ENCODE data around the gene UBXN11. TPM values are rescaled to one million over a fixed set of nuclear protein-coding genes. Genes with fewer than 3 reads are reported as not detected.

UBXN11 gene
- polyA plus RNA-seq, 1 donor from 2014 or later = 11.2 TPM

- no peaks in the 10 kb centered on the region for H3K27me3 Mint-ChIP-seq
- peak overlapping the region; percentile 98 to 100 (median 100) for H3K27ac Mint-ChIP-seq
- peak overlapping the region; percentile 71 to 94 (median 91) for H3K4me3 Mint-ChIP-seq
- H3K36me3 Mint-ChIP-seq = no peaks in the 10 kb centered on the region
- peaks cover 49 to 85% (median 70%) of the 10 kb centered on the region in 3 donors for H3K4me1 Mint-ChIP-seq
- H3K9me3 Mint-ChIP-seq = no peaks in the 10 kb centered on the region
Measured at GRCh38 chr1:26288311-26288941, 18.0 kb downstream of the UBXN11 start.

GRCh38 chr1:26287811-26288210 lies 18.6 kb downstream of the UBXN11 start:
- Mint-ChIP-seq H3K4me1 (peaks cover 45 to 87% (median 76%) of the 10 kb centered on the region in 3 donors), H3K27me3 (no peaks in the 10 kb centered on the region), H3K9me3 (no peaks in the 10 kb centered on the region), H3K27ac (peak overlapping the region; percentile 98 to 100 (median 100)), H3K36me3 (no peaks in the 10 kb centered on the region), H3K4me3 (peak overlapping the region; percentile 71 to 94 (median 89))

- Mint-ChIP-seq H3K9me3 (no peaks in the 10 kb centered on the region), H3K4me1 (peaks cover 41 to 90% (median 74%) of the 10 kb centered on the region in 3 donors), H3K27ac (peak overlapping the region; percentile 98 to 100 (median 100)), H3K36me3 (no peaks in the 10 kb centered on the region), H3K27me3 (no peaks in the 10 kb centered on the region), H3K4me3 (peak overlapping the region; percentile 67 to 94 (median 89))
Measured at GRCh38 chr1:26287033-26287711, 19.3 kb downstream of the UBXN11 start.

- no peaks in the 10 kb centered on the region for H3K27me3 Mint-ChIP-seq
- peaks cover 2% of the 10 kb centered on the region for H3K36me3 Mint-ChIP-seq
- H3K4me1 Mint-ChIP-seq = peaks cover 40 to 89% (median 74%) of the 10 kb centered on the region in 3 donors
- H3K4me3 Mint-ChIP-seq = peak overlapping the region in 3 of 4 donors; percentile 39 to 92 (median 41)
- peak overlapping the region; percentile 80 to 100 (median 98) for H3K27ac Mint-ChIP-seq
- H3K9me3 Mint-ChIP-seq = no peaks in the 10 kb centered on the region
Measured at GRCh38 chr1:26286064-26286416, 20.4 kb downstream of the UBXN11 start.

- H3K4me3 Mint-ChIP-seq = peak overlapping the region; percentile 70 to 92 (median 81)
- peaks cover 3% of the 10 kb centered on the region for H3K36me3 Mint-ChIP-seq
- H3K4me1 Mint-ChIP-seq = peaks cover 41 to 86% (median 72%) of the 10 kb centered on the region in 3 donors
- peak overlapping the region; percentile 92 to 100 (median 99) for H3K27ac Mint-ChIP-seq
- H3K9me3 Mint-ChIP-seq = no peaks in the 10 kb centered on the region
- H3K27me3 Mint-ChIP-seq = no peaks in the 10 kb centered on the region
Measured at GRCh38 chr1:26285366-26286063, 20.9 kb downstream of the UBXN11 start.

- H3K9me3 Mint-ChIP-seq = no peaks in the 10 kb centered on the region
- no peaks in the 10 kb centered on the region for H3K27me3 Mint-ChIP-seq
- H3K4me3 Mint-ChIP-seq = peak overlapping the region; percentile 70 to 92 (median 81)
- peaks cover 3% of the 10 kb centered on the region for H3K36me3 Mint-ChIP-seq
- H3K27ac Mint-ChIP-seq = peak overlapping the region; percentile 92 to 100 (median 99)
- H3K4me1 Mint-ChIP-seq = peaks cover 39 to 81% (median 65%) of the 10 kb centered on the region in 3 donors
Measured at GRCh38 chr1:26284597-26285347, 21.7 kb downstream of the UBXN11 start.

- Mint-ChIP-seq H3K27ac (peak overlapping the region; percentile 92 to 100 (median 99)), H3K9me3 (no peaks in the 10 kb centered on the region), H3K4me3 (peak overlapping the region; percentile 70 to 92 (median 81)), H3K36me3 (peaks cover 3% of the 10 kb centered on the region), H3K27me3 (no peaks in the 10 kb centered on the region), H3K4me1 (peaks cover 32 to 78% (median 62%) of the 10 kb centered on the region in 3 donors)
Measured at GRCh38 chr1:26283871-26284596, 22.4 kb downstream of the UBXN11 start.

GRCh38 chr1:26283279-26283853 lies 23.1 kb downstream of the UBXN11 start:
- H3K9me3 Mint-ChIP-seq = no peaks in the 10 kb centered on the region
- H3K4me1 Mint-ChIP-seq = peaks cover 30 to 76% (median 59%) of the 10 kb centered on the region in 3 donors
- H3K27me3 Mint-ChIP-seq = no peaks in the 10 kb centered on the region
- H3K27ac Mint-ChIP-seq = peak overlapping the region; percentile 85 to 100 (median 99)
- H3K36me3 Mint-ChIP-seq = peaks cover 3% of the 10 kb centered on the region
- H3K4me3 Mint-ChIP-seq = peak overlapping the region; percentile 52 to 70 (median 66)

GRCh38 chr1:26282401-26282918 lies 24.0 kb downstream of the UBXN11 start:
- Mint-ChIP-seq H3K4me3 (peak overlapping the region; percentile 34 to 70 (median 54)), H3K9me3 (no peaks in the 10 kb centered on the region), H3K27ac (peak overlapping the region; percentile 63 to 100 (median 72)), H3K36me3 (peaks cover 3% of the 10 kb centered on the region), H3K27me3 (no peaks in the 10 kb centered on the region), H3K4me1 (peaks cover 21 to 67% (median 51%) of the 10 kb centered on the region in 3 donors)

- Mint-ChIP-seq H3K4me3 (peak overlapping the region; percentile 70 to 96 (median 87)), H3K36me3 (peaks cover 3% of the 10 kb centered on the region), H3K4me1 (peaks cover 16 to 63% (median 50%) of the 10 kb centered on the region in 3 donors), H3K27ac (peak overlapping the region; percentile 91 to 100 (median 96)), H3K27me3 (no peaks in the 10 kb centered on the region), H3K9me3 (no peaks in the 10 kb centered on the region)
Measured at GRCh38 chr1:26281971-26282370, 24.5 kb downstream of the UBXN11 start.

- peak overlapping the region; percentile 94 to 100 (median 96) for H3K27ac Mint-ChIP-seq
- H3K27me3 Mint-ChIP-seq = no peaks in the 10 kb centered on the region
Measured at GRCh38 chr1:26281091-26281958, 25.1 kb downstream of the UBXN11 start.

GRCh38 chr1:26280333-26281042 lies 25.9 kb downstream of the UBXN11 start:
- H3K4me3 Mint-ChIP-seq = peak overlapping the region; percentile 70 to 96 (median 90)
- no peaks in the 10 kb centered on the region for H3K27me3 Mint-ChIP-seq
- peak overlapping the region; percentile 94 to 100 (median 96) for H3K27ac Mint-ChIP-seq
- no peaks in the 10 kb centered on the region for H3K9me3 Mint-ChIP-seq
- H3K36me3 Mint-ChIP-seq = peaks cover 3% of the 10 kb centered on the region
- peaks cover 19 to 68% (median 47%) of the 10 kb centered on the region in 3 donors for H3K4me1 Mint-ChIP-seq

More at GRCh38 chr1:26281091-26281958, 25.1 kb downstream of the UBXN11 start:
- peaks cover 3% of the 10 kb centered on the region for H3K36me3 Mint-ChIP-seq
- H3K4me3 Mint-ChIP-seq = peak overlapping the region; percentile 70 to 96 (median 87)
- no peaks in the 10 kb centered on the region for H3K9me3 Mint-ChIP-seq
- H3K4me1 Mint-ChIP-seq = peaks cover 15 to 65% (median 49%) of the 10 kb centered on the region in 3 donors
